Measurements from ENCODE around the gene BEGAIN. TPM values are rescaled to one million over a fixed set of nuclear protein-coding genes. Genes with fewer than 3 reads are reported as not detected.

The BEGAIN gene
- total and polyA plus RNA-seq, 2 of the 8 experiments (the other 6 are each of a cell fraction or from before 2014, with no cell fraction given), result 2.9 to 3.0 TPM

DNA sequence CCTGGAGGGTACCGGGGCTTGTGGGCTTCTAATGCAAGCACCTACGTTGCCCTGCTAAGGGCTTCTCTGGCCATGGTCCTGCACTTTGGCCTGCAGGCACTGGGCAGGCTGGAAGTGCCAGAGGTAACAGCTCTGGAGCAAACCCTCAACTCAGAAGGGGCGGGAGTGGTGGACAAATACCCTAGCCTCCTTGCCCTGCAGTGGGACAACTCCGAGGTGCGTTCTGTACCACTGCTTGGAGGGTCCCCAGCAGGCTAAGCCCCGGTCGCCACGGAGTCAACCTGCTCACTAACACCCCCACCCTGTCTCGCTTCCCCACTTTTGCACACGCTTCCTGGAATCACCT lies 20.4 kb upstream of the BEGAIN start:
- Histone ChIP-seq H3K9ac (replicated peaks in 1 of 4; ENCODE audit: extremely low read depth in 1 of 4, low read depth in 3 of 4, low read length in 3 of 4) (no peak overlapping the region), H3K79me1 (ENCODE audit: low read depth, low read length) (no peaks in the 10 kb centered on the region), H3K23ac (ENCODE audit: insufficient read length) (no peak overlapping the region), H2AFZ (ENCODE audit: low read length) (no peak overlapping the region), H3K79me2 (ENCODE audit: control insufficient read depth in 1 of 2, insufficient read depth in 2 of 2, low read length in 2 of 2) (no peaks in the 10 kb centered on the region), H4K5ac (ENCODE audit: insufficient read length, low read depth, low read length) (no peak overlapping the region), H3K4me1 (replicated peaks in 1 of 4; ENCODE audit: control insufficient read depth in 3 of 4, insufficient read depth in 4 of 4, low read length in 3 of 4) (no peaks in the 10 kb centered on the region; a peak in 1 of 7 replicates), H4K8ac (ENCODE audit: extremely low read depth, insufficient read depth, low read length) (no peak overlapping the region), H3K18ac (ENCODE audit: extremely low read depth, low read length) (no peak overlapping the region), H2BK20ac (ENCODE audit: low read length) (no peak overlapping the region), H2BK120ac (replicated peaks; ENCODE audit: low read depth, low read length) (no peak overlapping the region), H3K4me2 (ENCODE audit: insufficient read depth in 1 of 2, low read depth in 2 of 2, low read length in 2 of 2) (no peak overlapping the region), H4K20me1 (replicated peaks in 1 of 2; ENCODE audit: control insufficient read depth in 1 of 2, insufficient read depth in 2 of 2, low read length in 2 of 2) (no peaks in the 10 kb centered on the region), H4K91ac (replicated peaks; ENCODE audit: insufficient read length, low read length) (no peak overlapping the region), H3K27ac (ENCODE audit: low read depth, low read length) (no peak overlapping the region), H3K36me3 (ENCODE audit: control insufficient read depth in 2 of 4, insufficient read depth in 4 of 4, low read length in 3 of 4) (no peaks in the 10 kb centered on the region), H3K56ac (replicated peaks; ENCODE audit: insufficient read length, low read depth, low read length) (no peak overlapping the region), H3K23me2 (ENCODE audit: low read depth, low read length) (peaks cover 2% of the 10 kb centered on the region; the same call in 1 of the 2 replicates), H3K27me3 (replicated peaks in 1 of 4; ENCODE audit: control insufficient read depth in 3 of 4, extremely low read depth in 1 of 4, insufficient read depth in 3 of 4, low read length in 3 of 4) (no peaks in the 10 kb centered on the region; a peak in 2 of 7 replicates), H3K4ac (replicated peaks; ENCODE audit: insufficient read length, low read depth, low read length) (no peak overlapping the region), H3K14ac (ENCODE audit: insufficient read length) (no peak overlapping the region), H3K4me3 (ENCODE audit: extremely low read depth in 1 of 4, insufficient read depth in 2 of 4, low read depth in 3 of 4, low read length in 4 of 4) (no peak overlapping the region), H3K9me3 (ENCODE audit: insufficient read depth in 2 of 2, low read depth in 1 of 2, low read length in 1 of 2) (no peaks in the 10 kb centered on the region), H2BK15ac (ENCODE audit: low read length) (no peak overlapping the region), H2BK5ac (ENCODE audit: low read depth, low read length) (no peak overlapping the region), H2AK5ac (ENCODE audit: low read depth, low read length) (no peak overlapping the region), H2BK12ac (ENCODE audit: low read depth, low read length) (no peak overlapping the region)
- CTCF ChIA-PET (ENCODE audit: partially characterized antibody), result no interaction called here
- POLR2A ChIA-PET (ENCODE audit: partially characterized antibody), result no interaction called here
- 88% methylated on average over 10 of the region's 10 CpGs; no CpG with 5 or more reads in 1 of the 2 experiments for WGBS, 2 experiments (ENCODE audit: extremely low coverage in 1 of 2, insufficient coverage in 1 of 2, insufficient read length in 1 of 2, insufficient replicate concordance in 2 of 2, low coverage in 1 of 2, low lambda C conversion rate in 2 of 2, missing lambda C conversion rate in 1 of 2)
- FAIRE-seq (no peak), DNase-seq (ENCODE audit: low read depth in 1 of 2, low spot score in 2 of 2) (no peak)
- no peak for TF ChIP-seq CHD1 (IDR thresholded peaks at IDR 0.05; ENCODE audit: low read depth, low read length)
- TF ChIP-seq, protein P1, sequence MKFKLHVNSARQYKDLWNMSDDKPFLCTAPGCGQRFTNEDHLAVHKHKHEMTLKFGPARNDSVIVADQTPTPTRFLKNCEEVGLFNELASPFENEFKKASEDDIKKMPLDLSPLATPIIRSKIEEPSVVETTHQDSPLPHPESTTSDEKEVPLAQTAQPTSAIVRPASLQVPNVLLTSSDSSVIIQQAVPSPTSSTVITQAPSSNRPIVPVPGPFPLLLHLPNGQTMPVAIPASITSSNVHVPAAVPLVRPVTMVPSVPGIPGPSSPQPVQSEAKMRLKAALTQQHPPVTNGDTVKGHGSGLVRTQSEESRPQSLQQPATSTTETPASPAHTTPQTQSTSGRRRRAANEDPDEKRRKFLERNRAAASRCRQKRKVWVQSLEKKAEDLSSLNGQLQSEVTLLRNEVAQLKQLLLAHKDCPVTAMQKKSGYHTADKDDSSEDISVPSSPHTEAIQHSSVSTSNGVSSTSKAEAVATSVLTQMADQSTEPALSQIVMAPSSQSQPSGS (IDR thresholded peaks at IDR 0.05; ENCODE audit: low read length), result no peak
- TF ChIP-seq HDAC2 (IDR thresholded peaks at IDR 0.05; ENCODE audit: borderline replicate concordance in 1 of 2, low read depth in 2 of 2, low read length in 2 of 2), result no peak
- TF ChIP-seq MAFK (IDR thresholded peaks at IDR 0.05; ENCODE audit: low read depth, low read length), result no peak
- no peak for TF ChIP-seq TAF1 (IDR thresholded peaks at IDR 0.05; ENCODE audit: low read depth, low read length)
- no peak for TF ChIP-seq SRF (IDR thresholded peaks at IDR 0.05; ENCODE audit: low read depth, low read length)
- no peak for TF ChIP-seq KDM4A (IDR thresholded peaks at IDR 0.05; ENCODE audit: low read depth, low read length, severe bottlenecking)

Data from H1 (cell line).